GM23338 (cell line): ENCODE results near the gene GNB1. TPM values are rescaled to one million over a fixed set of nuclear protein-coding genes. Genes with fewer than 3 reads are reported as not detected.

Source experiments
- ATAC-seq: fragments of 200-7000 bp; cut with Tn5 transposase; 3 replicates; pipeline ENCODE4 v1.9.1; 2020
- DNase-seq: peaks from one replicate; pipeline ENCODE4 v3.0.0-alpha.2; 2015; ENCODE audit warnings: low spot score
- H2AFZ ChIP-seq: fragments of 200-600 bp; sonication (generic); 2 replicates; pipeline ENCODE4 v1.8.0; 2016; ENCODE audit warnings: antibody characterized with exemption, mild to moderate bottlenecking, moderate library complexity
- H3F3A ChIP-seq: fragments of 200-600 bp; sonication (generic); replicated peaks from 2 replicates; pipeline ENCODE4 v1.8.0; 2017; ENCODE audit warnings: antibody characterized with exemption, mixed run types, low read depth
- H3K27ac ChIP-seq: fragments of 200-600 bp; sonication (generic); 2 replicates; pipeline ENCODE4 v1.6.1; 2016; ENCODE audit warnings: low read depth
- H3K27me3 ChIP-seq: fragments of 200-600 bp; sonication (generic); 2 replicates; pipeline ENCODE4 v1.8.0; 2016; ENCODE audit warnings: mild to moderate bottlenecking, mixed run types, moderate library complexity; ENCODE audit not compliant: insufficient read depth
- H3K36me3 ChIP-seq: fragments of 200-600 bp; sonication (generic); 2 replicates; pipeline ENCODE4 v1.8.0; 2016; ENCODE audit warnings: mild to moderate bottlenecking; ENCODE audit not compliant: insufficient read depth
- H3K4me1 ChIP-seq: fragments of 200-600 bp; sonication (generic); 2 replicates; pipeline ENCODE4 v1.8.0; 2016; ENCODE audit warnings: mild to moderate bottlenecking, moderate library complexity; ENCODE audit not compliant: insufficient read depth
- H3K4me2 ChIP-seq: fragments of 200-600 bp; sonication (generic); 2 replicates; pipeline ENCODE4 v1.7.1; 2017; ENCODE audit warnings: mixed run types
- H3K4me3 ChIP-seq: fragments of 200-600 bp; sonication (generic); 2 replicates; pipeline ENCODE4 v1.6.1; 2016; ENCODE audit warnings: mixed run types
- H3K79me2 ChIP-seq: fragments of 200-600 bp; sonication (generic); replicated peaks from 2 replicates; pipeline ENCODE4 v1.8.0; 2017; ENCODE audit warnings: mild to moderate bottlenecking; ENCODE audit not compliant: insufficient read depth
- H3K9me2 ChIP-seq: fragments of 200-600 bp; sonication (generic); 2 replicates; pipeline ENCODE4 v1.8.0; 2017; ENCODE audit not compliant: insufficient read depth
- H4K20me1 ChIP-seq: fragments of 200-600 bp; sonication (generic); replicated peaks from 2 replicates; pipeline ENCODE4 v1.8.0; 2017; ENCODE audit warnings: mild to moderate bottlenecking; ENCODE audit not compliant: insufficient read depth
- H3K27ac Mint-ChIP-seq: 2 replicates; pipeline ENCODE4 v1.8.0; 2020; ENCODE audit warnings: inconsistent platforms, mild to moderate bottlenecking, moderate library complexity, mixed read lengths
- H3K27me3 Mint-ChIP-seq: 3 replicates; pipeline ENCODE4 v1.8.0; 2022; ENCODE audit warnings: low read depth, mild to moderate bottlenecking, moderate library complexity, mixed read lengths, inconsistent platforms; ENCODE audit not compliant: insufficient read depth, poor library complexity
- H3K36me3 Mint-ChIP-seq: 3 replicates; pipeline ENCODE4 v1.8.0; 2021; ENCODE audit warnings: low read depth, mild to moderate bottlenecking, inconsistent platforms, moderate library complexity, mixed read lengths
- H3K4me1 Mint-ChIP-seq: 3 replicates; pipeline ENCODE4 v1.8.0; 2020; ENCODE audit warnings: mild to moderate bottlenecking, inconsistent platforms, mixed read lengths
- H3K4me3 Mint-ChIP-seq: 3 replicates; pipeline ENCODE4 v1.8.0; 2021; ENCODE audit warnings: moderate library complexity, mild to moderate bottlenecking, inconsistent platforms, mixed read lengths
- H3K9me3 Mint-ChIP-seq: 3 replicates; pipeline ENCODE4 v1.8.0; 2020; ENCODE audit warnings: moderate library complexity, mild to moderate bottlenecking, inconsistent platforms, mixed read lengths
- CREB1 ChIP-seq: fragments of 250-450 bp; sonication (Bioruptor Pico); IDR thresholded peaks from 2 replicates; pipeline ENCODE4 v1.5.0; 2020; ENCODE audit warnings: low read depth, mild to moderate bottlenecking, moderate library complexity
- ETS1 ChIP-seq: IDR thresholded peaks from 2 replicates; pipeline ENCODE4 v1.6.1; 2016; ENCODE audit warnings: antibody characterized with exemption
- EZH2 ChIP-seq: fragments of 200-600 bp; sonication (generic); IDR thresholded peaks from one replicate; pipeline ENCODE4 v1.8.0; 2017; ENCODE audit warnings: antibody characterized with exemption, mild to moderate bottlenecking, low read depth; ENCODE audit not compliant: unreplicated experiment
- EZH2phosphoT487 ChIP-seq: fragments of 200-600 bp; sonication (generic); IDR thresholded peaks from one replicate; pipeline ENCODE4 v1.8.1; 2018; ENCODE audit warnings: antibody characterized with exemption; ENCODE audit not compliant: unreplicated experiment
- JUNB ChIP-seq: IDR thresholded peaks from one replicate; pipeline ENCODE4 v1.6.1; 2016; ENCODE audit warnings: antibody characterized with exemption; ENCODE audit not compliant: unreplicated experiment
- NANOG ChIP-seq: IDR thresholded peaks from 2 replicates; pipeline ENCODE4 v1.6.1; 2016; ENCODE audit warnings: antibody characterized with exemption, borderline replicate concordance
- POLR2AphosphoS5 ChIP-seq: IDR thresholded peaks from 2 replicates; pipeline ENCODE4 v1.6.1; 2016; ENCODE audit warnings: antibody characterized with exemption, low read depth
- REST ChIP-seq: IDR thresholded peaks from one replicate; pipeline ENCODE4 v1.6.1; 2018; ENCODE audit warnings: antibody characterized with exemption; ENCODE audit not compliant: unreplicated experiment
- STAT1 ChIP-seq: IDR thresholded peaks from one replicate; pipeline ENCODE4 v1.6.1; 2016; ENCODE audit warnings: antibody characterized with exemption; ENCODE audit not compliant: unreplicated experiment
- ZNF114 ChIP-seq: fragments of 250-450 bp; sonication (Bioruptor Pico); IDR thresholded peaks from 2 replicates; pipeline ENCODE4 v1.5.0; 2020; ENCODE audit warnings: mild to moderate bottlenecking, moderate library complexity
- ZNF331 ChIP-seq: fragments of 250-450 bp; sonication (Bioruptor Pico); IDR thresholded peaks from 2 replicates; pipeline ENCODE4 v1.5.0; 2020; ENCODE audit warnings: low read depth, mild to moderate bottlenecking, moderate library complexity
- ZNF462 ChIP-seq: fragments of 250-450 bp; sonication (Bioruptor Pico); IDR thresholded peaks from 2 replicates; pipeline ENCODE4 v1.5.0; 2020; ENCODE audit warnings: mild to moderate bottlenecking, moderate library complexity
- polyA plus RNA-seq: library from polyadenylated mRNA; unstranded; fragments of >200 nt; fragmentation: Nextera tagmentation; extraction: Ambion mirVana; gene quantifications from 2 replicates; pipeline ENCODE4 v1.2.1, GENCODE V29; 2016
- total RNA-seq: library from RNA; depleted of rRNA; stranded (reverse); fragments of >200 nt; shearing (Covaris generic); gene quantifications from 2 replicates; pipeline ENCODE4 v1.2.3, GENCODE V29; 2014

GNB1 gene
- total and polyA plus RNA-seq, 2 experiments from 2014 or later, result 65.4 to 138 TPM

GRCh38 chr1:1835546-1835945 is 55.3 kb downstream of the GNB1 start:
- H3K27ac ChIP-seq, result peak overlapping the region; percentile 26; the same call in 1 of the 2 replicates
- H3K4me2 ChIP-seq, result no peak overlapping the region
- H2AFZ ChIP-seq, result no peak overlapping the region
- Mint-ChIP-seq H3K4me3 (no peak overlapping the region), H3K9me3 (no peaks in the 10 kb centered on the region), H3K27me3 (peaks cover 7% of the 10 kb centered on the region), H3K27ac (no peak overlapping the region), H3K36me3 (peaks cover 68% of the 10 kb centered on the region), H3K4me1 (peaks cover 16% of the 10 kb centered on the region; the same call in 2 of the 3 replicates)
- peaks cover 100% of the 10 kb centered on the region for H3K79me2 ChIP-seq
- TF ChIP-seq REST (no peak), ZNF462 (CRISPR knock-in tag) (no peak), NANOG (no peak), ETS1 (no peak), ZNF331 (CRISPR knock-in tag) (no peak), CREB1 (CRISPR knock-in tag) (no peak), EZH2 (no peak), STAT1 (no peak), ZNF114 (CRISPR knock-in tag) (no peak), JUNB (no peak), POLR2AphosphoS5 (no peak), EZH2phosphoT487 (no peak)
- H3K4me1 ChIP-seq, result 0 out of 2 replicates have a peak, but pooled peaks cover 5% of the 10 kb centered on the region
- H3K27me3 ChIP-seq, result no peaks in the 10 kb centered on the region
- H4K20me1 ChIP-seq, result peaks cover 48% of the 10 kb centered on the region
- no peak overlapping the region for H3K4me3 ChIP-seq
- H3K9me2 ChIP-seq, result no peaks in the 10 kb centered on the region
- peaks cover 7% of the 10 kb centered on the region; the same call in 1 of the 2 replicates for H3K36me3 ChIP-seq
- no peak for ATAC-seq
- H3F3A ChIP-seq, result peaks cover 36% of the 10 kb centered on the region
- DNase-seq, result no peak
